GM21381 (cell line): ENCODE data around the gene BEND3.
"Not testable (repeated sequence)": the region's sequence is repeated elsewhere in the genome, so short reads cannot be mapped to it uniquely, and the experiment has no call there.

Experiments used
- ATAC-seq: cut with Tn5 transposase; IDR thresholded peaks from one replicate; pipeline ENCODE4 v1.9.1; 2021; ENCODE audit warnings: mild to moderate bottlenecking, moderate library complexity; ENCODE audit not compliant: unreplicated experiment

The BEND3 gene

DNA sequence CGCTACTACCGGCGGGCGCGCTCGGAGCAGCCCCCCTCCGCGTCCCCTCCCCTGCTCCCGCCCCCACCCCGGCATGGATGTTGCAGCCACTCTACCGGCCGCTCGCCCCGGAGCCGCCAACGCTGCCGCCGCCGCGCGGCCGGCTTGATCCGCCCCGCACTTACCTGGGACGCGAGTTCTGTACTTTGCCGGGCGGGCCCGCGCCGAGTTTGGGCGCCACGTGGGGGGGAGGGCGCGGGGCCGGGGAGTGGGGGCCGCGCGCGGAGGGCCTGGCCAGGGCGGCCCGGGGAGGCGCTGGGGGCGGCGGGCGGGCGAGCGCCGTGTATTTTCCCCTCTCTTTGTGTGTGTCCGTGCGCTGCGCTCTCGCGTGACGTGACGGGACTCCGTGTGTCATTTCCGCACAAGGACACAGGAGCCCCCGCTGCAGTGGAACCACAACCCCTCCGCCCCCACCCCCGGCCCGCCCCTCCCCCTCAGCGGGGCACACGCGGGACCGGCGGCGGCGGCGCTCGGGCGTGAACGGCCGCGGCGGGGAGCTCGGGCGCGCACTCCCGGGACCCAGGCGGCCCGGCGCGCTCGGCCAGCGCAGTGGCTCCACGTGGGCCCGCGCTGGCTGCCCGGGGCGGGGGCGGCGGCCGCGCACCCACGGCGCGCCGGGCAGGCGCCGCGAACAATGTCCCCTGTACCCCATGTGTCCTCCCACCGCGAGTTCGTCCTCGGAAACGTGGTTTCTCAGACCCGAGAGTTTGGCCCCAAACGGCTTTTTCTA is at the start of gene BEND3:
BEND3 (minus strand) TSS at position 590 of the 769 bp plus-strand sequence. CDS start 16,230 bp downstream, outside the sequence.
- ATAC-seq: peak; percentile 16

DNA sequence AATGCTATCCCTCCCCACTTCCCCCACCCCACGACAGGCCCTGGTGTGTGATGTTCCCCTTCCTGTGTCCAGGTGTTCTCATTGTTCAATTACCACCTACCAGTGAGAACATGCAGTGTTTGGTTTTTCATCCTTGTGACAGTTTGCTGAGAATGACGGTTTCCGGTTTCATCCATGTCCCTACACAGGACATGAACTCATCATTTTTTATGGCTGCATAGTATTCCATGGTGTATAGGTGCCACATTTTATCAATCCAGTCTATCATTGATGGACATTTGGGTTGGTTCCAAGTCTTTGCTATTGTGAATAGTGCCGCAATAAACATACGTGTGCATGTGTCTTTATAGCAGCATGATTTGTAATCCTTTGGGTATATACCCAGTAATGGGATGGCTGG is 49.0 kb upstream of the BEND3 start:
- ATAC-seq: not testable (repeated sequence)

DNA sequence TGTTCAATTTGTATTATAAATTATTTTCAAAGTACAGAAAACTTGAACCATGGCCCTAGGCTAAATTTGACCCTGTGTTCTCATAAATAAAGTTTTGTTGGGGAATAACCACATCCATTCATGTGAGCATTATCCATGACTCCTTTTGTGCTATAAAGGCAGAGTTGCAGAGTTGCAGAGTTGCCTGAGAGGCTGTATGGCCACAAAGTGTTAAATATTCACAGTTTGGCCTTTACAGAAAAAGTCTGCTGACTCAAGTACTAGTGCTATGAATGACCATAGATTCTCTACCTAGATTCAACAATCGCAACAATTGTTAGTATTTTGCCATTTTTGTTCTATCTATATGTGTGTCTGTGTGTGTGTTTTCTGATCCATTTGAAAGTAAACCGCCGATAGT is 46.2 kb upstream of the BEND3 start:
- no peak for ATAC-seq

DNA sequence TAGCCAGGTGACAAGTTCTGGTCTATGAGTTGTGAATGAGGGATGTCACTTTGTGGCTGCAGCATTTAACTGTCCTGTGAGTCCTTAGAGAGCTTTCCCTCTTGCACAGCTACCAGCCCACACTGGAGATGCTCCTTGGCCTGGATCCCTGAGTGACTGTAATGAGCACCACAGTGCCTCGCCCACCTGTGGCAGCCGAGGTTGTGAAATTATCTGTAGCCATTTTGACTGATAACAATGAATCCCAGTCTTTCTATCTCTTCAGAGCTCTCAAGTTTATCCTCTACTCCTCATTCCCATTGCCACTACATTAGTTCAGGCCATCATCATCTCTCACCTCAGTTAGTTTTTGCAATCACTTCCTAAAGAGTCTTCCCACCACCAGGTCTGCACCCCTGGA is 41.3 kb upstream of the BEND3 start:
- ATAC-seq: no peak

DNA sequence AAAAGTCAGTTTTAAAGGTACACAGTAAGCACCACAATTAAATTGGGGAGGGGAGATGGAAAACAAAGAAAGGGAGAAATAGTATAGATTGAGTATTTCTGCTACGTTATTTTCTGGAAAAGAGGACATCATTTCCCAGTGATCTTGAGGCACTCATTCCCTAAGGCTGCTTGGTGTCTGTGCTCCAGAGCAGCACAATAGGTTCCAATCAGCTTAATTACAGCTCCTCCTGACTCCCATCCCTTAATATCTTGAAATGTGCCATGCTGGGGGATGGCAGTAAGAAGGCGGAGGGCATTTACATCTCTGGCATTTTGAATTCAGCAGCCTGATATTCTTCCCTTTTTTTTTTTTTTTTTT is 39.5 kb upstream of the BEND3 start:
- no peak for ATAC-seq

DNA sequence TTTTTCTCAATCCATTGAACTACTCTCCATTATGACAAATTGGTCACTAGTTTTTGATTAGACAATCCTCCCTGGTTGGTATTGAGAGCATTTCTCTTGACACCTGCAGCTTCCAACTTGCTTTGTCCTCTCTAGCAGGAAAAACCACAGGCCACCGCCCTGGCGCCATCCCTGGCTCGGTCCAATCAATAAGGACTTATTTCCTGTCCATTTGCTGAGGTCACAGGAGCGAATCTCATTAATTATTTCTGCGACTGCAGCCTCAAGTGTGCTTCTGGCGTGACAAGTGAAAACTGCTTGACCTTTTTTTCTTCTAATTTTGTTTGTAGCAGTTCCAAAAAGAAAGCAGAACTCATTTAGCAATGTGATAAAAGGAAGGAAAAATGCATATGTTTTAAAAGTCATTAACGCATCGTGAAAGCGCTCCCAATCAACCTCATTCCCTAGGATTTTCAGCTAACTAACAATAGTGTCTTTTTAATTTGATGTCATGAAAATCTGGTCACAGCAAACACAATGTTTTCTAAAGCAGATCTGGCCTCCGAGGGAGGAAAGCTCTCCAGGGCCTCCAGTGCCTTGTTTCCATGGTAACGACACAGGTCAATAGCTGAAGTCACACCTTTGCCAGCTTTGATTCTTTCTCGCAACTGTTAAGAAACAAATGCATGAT is 39.0 kb upstream of the BEND3 start:
- ATAC-seq: no peak

DNA sequence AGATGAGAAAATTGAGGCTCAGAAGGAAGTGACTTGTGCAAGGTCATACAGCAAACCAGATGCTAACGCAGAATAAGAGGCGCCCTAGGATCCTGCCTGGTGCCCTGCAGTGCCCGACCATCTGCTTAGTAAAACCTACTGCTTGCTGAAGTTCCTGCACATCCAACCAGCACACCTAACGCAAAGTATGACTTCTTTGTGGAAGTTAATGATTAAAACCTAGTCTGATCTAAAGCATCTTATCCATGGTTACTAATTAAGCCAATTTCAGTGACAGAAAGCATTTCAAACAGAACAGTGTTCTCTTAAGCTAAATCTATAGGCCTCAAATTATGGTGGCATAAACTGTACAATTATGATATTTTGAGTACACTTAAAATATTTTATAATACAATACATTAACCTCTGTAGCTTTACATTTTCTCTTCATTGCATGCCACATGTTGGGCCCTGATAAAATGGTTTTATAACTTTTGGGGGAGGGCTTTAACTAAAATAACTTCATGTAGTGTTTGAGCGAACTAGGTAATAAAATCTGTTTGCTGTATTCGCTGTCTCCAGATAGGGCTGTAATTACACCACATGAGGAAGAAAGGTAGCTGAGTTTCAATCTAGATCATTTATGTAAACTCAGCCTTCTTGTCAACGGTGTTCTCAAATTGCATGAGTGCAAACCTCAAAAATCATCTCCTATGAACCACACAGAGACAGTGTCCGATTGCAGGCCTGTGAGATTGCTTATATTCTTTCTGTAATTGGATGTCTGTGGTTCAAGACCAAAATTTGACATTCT is 37.5 kb upstream of the BEND3 start:
- ATAC-seq: no peak

DNA sequence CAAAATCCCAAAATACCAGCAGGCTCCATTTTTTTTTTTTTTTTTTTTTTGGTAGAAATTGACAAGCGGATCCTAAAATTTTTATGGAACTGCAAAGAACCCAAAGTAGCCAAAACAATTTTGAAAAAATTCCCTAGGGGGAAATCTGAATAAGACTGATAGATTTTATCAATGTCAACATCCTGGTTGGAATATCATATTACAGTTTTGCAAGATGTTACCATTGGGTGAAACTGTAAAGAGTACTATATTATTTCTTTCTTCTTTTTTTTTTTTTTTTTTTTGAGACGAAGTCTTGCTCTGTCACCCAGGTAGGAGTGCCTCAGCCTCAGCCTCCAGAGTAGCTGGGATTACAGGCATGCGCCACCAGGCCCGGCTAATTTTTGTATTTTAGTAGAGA is 29.4 kb upstream of the BEND3 start:
- ATAC-seq: no peak

DNA sequence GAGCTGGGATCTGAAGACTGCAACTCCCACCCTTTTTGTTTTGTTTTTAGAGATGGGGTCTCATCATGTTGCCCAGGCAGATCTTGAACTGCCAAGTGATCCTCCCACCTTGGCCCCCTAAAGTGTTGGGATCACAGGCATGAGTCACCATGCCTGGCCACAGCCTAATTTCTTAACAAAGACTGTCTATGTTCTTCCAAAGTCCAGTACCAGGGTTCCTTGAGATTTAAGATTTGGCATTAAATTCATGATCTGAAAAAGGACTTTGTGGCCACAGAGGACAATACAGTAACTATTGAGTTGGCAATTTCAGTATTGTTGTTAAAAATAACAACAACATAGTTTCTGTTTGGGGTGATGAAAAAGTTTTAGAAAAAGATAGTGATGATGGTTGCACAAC is 28.7 kb upstream of the BEND3 start:
- ATAC-seq: no peak

DNA sequence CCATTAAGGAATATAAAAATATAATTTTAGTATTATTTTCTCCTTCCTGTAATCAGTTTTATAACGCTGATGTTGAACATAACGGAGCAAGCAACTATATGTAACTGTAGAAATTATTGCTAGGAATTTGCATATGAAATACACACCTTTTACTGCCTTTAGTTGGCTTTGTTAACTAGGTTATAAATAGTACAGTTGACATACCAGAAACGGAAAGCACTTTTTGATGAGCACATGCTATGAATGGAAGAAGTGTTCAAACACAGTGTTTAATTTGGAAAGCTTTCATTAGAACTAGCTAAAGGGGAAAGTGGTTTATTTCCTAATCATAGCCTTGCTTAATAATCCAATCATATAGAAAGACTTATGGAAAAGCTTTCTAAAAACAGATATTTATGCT is 25.3 kb upstream of the BEND3 start:
- no peak for ATAC-seq

DNA sequence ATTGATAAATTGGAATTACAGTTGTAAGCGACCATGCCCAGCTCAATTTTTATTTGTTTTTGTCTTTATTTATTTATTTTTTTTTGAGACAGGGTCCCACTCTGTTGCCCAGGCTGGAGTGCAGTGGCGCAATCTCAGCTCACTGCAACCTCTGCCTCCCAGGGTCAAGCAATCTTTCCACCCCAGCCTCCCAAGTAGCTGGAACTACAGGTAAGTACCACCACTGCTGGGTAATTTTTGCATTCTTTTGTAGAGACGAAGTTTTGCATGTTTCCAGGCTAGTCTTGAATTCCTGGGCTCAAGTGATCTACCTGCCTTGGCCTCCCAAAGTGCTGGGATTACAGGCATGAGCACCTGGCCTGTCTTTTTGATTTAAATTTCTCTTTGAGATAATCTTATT is 21.0 kb upstream of the BEND3 start:
- not testable (repeated sequence) for ATAC-seq

DNA sequence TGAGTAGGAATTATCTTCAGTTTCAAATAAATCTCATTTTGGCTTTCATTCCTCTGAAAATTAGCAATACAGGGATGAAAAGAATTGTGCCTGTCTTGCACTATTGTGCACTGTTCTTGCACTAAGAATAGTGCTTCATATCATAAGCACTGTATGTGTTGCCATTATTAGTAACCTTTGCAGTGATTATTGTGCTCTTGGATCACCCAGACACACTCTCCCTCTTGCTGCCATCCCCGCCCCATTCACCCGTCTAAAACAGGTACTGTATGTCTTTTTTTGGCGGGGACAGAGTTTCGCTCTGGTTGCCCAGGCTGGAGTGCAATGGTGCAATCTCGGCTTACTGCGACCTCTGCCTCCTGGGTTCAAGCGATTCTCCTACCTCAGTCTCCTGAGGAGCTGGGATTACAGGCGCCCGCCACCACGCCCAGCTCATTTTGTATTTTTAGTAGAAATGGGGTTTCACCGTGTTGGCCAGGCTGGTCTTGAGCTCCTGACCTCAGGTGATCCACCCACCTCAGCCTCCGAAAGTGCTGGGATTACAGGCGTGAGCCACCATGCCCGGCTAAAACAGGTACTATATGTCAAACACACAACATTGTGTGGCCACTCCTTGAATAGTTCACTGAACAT is 19.8 kb upstream of the BEND3 start:
- not testable (repeated sequence) for ATAC-seq

DNA sequence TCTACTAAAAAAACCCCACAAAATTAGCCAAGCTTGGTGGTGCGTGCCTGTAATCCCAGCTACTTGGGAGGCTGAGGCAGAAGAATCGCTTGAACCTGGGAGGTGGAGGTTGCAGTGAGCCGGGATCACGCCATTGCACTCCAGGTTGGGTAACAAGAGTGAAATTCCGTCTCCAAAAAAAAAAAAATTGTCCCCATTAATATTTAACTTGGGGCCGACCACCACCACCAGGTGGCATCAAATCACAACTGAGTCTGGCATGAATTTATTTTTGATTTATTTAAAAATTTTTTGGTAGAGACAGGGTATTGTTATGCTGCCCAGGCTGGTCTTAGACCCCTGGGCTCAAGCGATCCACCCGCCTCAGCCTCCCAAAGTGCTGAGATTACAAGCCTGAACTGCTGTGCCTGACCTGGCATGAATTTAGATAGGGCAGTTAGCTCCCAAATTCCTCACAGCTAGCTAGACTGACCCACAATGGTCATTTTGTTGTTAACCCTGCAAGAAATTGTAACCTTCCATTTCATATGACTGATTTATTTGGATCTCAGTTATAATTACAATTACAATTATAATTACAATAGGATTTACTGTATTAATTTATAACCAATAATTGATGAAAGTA is 17.1 kb upstream of the BEND3 start:
- ATAC-seq: no peak

DNA sequence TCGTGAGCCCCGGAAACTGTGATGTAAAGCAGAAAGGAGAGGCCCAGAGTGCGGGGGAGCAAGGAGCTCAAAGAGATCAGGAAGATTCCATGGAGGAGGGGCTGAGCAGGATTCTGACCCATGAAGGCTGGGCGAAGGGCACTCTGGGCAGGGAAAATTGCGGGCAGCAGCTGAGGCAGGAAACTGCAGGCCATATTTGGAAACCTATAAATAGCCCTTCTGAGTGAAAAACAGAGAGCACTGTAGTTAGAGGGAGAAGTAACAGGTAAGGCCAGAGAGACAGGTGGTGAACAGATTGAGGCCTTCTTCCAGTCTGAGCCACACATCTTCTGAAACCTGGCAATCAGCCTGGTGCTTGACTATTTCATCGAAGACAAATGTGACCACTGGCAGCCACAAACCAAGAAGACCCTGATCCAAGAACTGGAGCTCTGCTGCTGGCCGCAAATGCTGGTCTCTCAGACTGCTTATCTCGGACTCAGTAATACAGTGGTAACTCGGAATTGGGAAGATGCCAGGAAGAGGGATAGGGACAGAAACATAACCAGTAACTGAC is 14.1 kb upstream of the BEND3 start:
- no peak for ATAC-seq

DNA sequence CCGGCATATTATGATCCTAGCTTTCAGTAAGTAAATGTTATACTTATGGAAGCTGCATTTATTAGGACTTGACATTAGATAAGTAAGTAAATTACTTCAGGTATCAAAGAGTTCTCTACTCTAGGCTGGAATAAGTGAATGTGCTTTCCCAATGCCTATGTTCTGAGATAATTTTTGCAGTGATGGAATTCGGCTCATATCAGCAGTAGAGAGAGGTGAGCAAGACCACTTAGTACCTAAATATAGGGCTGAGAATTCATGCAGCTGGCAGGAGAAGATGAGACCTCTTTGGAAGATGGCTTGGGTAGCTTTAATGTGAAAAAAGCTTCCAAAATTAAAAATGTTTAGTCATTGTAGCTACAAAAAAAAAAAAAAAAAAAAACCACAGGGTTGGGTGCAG is 13.3 kb upstream of the BEND3 start:
- ATAC-seq: no peak

DNA sequence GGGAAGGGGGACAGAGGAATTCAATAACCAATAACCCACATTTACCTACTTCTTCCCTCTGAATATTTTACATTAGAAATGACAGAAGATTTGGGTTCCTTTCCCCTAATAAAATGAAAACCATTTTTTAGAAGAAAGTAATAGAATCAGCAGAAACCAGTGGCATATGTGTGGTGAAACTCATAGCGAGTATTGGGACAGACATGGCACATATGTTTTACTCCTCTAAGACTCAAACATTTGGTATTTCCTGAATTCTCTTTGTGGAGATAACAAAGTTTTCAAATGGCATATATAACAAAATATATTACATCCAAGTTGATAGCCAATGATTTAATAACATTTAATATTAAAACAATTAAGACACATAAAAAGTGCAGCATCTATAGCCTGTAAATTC is 12.9 kb upstream of the BEND3 start:
- ATAC-seq: no peak

DNA sequence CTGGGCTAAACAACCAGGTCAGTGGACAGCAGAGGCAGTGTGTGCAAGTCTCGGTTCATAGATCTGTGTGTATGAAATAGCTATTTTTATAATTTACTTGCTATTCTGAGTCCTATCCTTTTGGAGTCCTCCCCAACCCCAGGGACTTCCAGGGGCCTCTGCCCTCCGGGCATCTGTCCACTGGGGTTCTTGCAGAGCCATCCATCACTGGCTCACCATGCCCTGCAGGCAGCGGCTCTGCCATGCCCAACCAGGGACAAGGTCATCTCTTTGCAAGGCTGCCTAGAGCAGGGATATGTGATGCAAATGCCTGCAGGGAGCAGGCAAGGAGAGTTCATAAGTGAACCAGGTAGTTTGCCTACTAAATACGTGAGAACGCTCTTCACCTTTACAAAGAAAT is 10.5 kb upstream of the BEND3 start:
- ATAC-seq: no peak

DNA sequence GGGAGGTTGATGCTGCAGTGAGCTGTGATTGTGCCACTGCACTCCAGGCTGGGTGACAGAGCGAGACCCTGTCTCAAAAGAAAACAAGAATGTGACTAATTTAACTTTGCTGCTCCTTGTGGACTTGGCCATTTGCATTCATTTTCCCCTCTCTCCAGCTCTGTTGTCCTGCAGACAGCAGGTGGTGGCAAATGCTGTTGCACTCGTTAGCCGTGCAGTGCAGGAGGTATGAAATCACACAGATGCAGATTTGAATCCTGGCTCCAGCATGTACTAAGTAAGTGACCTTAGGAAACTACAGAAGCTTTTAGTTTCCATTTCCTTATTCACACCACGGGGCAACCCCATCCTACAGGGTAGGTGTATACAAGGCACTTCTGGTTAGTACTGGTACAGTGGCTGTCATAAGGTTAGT is 9.6 kb upstream of the BEND3 start:
- peak; percentile 88 for ATAC-seq

DNA sequence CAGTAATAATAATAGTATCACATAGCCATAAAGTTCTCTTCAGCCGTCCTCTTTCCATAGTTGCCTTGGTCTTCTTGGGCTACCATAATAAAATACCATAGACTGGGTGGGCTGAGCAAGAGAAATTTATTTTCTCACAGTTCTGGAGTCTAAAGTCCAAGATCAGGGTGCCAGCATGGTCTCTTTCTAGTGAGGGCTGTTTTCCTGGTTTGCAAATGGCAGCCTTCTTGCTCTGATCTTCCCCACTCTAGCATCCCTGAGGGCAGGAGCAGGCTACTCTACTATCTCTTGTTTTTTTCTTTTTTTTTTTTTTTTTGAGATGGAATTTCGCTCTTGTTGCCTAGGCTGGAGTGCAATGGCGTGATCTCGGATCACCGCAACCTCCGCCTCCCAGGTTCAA is 8.2 kb upstream of the BEND3 start:
- no peak for ATAC-seq

DNA sequence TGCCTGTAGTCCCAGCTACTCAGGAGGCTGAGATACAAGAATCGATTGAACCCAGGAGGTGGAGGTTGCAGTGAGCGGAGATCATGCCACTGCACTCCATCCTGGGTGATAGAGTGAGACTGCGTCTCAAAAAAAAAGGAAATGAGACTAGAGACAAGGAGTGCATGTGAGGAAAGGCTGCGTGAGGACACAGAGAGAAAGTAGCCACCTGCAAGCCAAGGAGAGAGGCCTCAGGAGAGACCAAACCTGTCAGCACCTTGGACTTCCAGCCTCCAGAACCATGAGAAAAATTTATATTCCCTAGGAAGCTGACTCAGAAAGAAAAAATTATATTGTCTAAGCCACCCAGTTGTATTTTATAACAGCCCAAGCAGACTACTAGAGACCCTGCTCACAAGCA is 7.4 kb upstream of the BEND3 start:
- ATAC-seq: no peak
